Measurements from ENCODE around the gene ZNF664.

GRCh38 chr12:123950476-123951349 lies 22.3 kb upstream of the ZNF664 start:
- TF ChIP-seq CTCF (conservative IDR thresholded peaks at IDR 0.05; ENCODE audit: low read length): no peak
- TF ChIP-seq EZH2phosphoT487 (IDR thresholded peaks at IDR 0.05; ENCODE audit: borderline replicate concordance, low read depth, low read length): no peak
